ENCODE measurements around the gene CA11. TPM values are rescaled to one million over a fixed set of nuclear protein-coding genes. Genes with fewer than 3 reads are reported as not detected.
A peak's percentile ranks its signal among the peaks of the same experiment; 100 is the strongest.

The CA11 gene
- total and polyA plus RNA-seq, 9 of the 15 experiments (the other 6 are each of a cell fraction or from before 2014, with no cell fraction given): 2.9 to 19.9 (median 8.3) TPM

DNA sequence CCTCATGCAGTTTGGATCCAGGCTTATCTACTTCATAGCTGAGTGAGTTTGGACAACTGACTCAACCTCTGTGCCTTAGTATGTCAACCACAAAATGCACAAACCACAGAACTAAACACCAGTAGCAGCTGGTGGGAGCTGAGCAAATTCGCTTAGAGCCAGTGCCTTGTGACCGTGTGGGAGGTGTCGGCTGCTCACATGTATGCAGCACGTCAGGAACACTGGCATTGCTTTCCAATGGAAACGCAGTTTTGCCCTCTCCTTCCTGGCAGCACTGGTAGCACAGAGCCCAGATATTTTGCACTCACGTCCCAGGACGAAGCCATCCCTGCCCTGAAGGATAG lies 35.1 kb upstream of the CA11 start (continued):
- TF ChIP-seq, protein P1, sequence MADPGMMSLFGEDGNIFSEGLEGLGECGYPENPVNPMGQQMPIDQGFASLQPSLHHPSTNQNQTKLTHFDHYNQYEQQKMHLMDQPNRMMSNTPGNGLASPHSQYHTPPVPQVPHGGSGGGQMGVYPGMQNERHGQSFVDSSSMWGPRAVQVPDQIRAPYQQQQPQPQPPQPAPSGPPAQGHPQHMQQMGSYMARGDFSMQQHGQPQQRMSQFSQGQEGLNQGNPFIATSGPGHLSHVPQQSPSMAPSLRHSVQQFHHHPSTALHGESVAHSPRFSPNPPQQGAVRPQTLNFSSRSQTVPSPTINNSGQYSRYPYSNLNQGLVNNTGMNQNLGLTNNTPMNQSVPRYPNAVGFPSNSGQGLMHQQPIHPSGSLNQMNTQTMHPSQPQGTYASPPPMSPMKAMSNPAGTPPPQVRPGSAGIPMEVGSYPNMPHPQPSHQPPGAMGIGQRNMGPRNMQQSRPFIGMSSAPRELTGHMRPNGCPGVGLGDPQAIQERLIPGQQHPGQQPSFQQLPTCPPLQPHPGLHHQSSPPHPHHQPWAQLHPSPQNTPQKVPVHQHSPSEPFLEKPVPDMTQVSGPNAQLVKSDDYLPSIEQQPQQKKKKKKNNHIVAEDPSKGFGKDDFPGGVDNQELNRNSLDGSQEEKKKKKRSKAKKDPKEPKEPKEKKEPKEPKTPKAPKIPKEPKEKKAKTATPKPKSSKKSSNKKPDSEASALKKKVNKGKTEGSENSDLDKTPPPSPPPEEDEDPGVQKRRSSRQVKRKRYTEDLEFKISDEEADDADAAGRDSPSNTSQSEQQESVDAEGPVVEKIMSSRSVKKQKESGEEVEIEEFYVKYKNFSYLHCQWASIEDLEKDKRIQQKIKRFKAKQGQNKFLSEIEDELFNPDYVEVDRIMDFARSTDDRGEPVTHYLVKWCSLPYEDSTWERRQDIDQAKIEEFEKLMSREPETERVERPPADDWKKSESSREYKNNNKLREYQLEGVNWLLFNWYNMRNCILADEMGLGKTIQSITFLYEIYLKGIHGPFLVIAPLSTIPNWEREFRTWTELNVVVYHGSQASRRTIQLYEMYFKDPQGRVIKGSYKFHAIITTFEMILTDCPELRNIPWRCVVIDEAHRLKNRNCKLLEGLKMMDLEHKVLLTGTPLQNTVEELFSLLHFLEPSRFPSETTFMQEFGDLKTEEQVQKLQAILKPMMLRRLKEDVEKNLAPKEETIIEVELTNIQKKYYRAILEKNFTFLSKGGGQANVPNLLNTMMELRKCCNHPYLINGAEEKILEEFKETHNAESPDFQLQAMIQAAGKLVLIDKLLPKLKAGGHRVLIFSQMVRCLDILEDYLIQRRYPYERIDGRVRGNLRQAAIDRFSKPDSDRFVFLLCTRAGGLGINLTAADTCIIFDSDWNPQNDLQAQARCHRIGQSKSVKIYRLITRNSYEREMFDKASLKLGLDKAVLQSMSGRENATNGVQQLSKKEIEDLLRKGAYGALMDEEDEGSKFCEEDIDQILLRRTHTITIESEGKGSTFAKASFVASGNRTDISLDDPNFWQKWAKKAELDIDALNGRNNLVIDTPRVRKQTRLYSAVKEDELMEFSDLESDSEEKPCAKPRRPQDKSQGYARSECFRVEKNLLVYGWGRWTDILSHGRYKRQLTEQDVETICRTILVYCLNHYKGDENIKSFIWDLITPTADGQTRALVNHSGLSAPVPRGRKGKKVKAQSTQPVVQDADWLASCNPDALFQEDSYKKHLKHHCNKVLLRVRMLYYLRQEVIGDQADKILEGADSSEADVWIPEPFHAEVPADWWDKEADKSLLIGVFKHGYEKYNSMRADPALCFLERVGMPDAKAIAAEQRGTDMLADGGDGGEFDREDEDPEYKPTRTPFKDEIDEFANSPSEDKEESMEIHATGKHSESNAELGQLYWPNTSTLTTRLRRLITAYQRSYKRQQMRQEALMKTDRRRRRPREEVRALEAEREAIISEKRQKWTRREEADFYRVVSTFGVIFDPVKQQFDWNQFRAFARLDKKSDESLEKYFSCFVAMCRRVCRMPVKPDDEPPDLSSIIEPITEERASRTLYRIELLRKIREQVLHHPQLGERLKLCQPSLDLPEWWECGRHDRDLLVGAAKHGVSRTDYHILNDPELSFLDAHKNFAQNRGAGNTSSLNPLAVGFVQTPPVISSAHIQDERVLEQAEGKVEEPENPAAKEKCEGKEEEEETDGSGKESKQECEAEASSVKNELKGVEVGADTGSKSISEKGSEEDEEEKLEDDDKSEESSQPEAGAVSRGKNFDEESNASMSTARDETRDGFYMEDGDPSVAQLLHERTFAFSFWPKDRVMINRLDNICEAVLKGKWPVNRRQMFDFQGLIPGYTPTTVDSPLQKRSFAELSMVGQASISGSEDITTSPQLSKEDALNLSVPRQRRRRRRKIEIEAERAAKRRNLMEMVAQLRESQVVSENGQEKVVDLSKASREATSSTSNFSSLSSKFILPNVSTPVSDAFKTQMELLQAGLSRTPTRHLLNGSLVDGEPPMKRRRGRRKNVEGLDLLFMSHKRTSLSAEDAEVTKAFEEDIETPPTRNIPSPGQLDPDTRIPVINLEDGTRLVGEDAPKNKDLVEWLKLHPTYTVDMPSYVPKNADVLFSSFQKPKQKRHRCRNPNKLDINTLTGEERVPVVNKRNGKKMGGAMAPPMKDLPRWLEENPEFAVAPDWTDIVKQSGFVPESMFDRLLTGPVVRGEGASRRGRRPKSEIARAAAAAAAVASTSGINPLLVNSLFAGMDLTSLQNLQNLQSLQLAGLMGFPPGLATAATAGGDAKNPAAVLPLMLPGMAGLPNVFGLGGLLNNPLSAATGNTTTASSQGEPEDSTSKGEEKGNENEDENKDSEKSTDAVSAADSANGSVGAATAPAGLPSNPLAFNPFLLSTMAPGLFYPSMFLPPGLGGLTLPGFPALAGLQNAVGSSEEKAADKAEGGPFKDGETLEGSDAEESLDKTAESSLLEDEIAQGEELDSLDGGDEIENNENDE (IDR thresholded peaks at IDR 0.05; ENCODE audit: low read depth, low read length): no peak
- no peak for TF ChIP-seq BMI1 (IDR thresholded peaks at IDR 0.05; ENCODE audit: low read length)
- TF ChIP-seq, protein P2, sequence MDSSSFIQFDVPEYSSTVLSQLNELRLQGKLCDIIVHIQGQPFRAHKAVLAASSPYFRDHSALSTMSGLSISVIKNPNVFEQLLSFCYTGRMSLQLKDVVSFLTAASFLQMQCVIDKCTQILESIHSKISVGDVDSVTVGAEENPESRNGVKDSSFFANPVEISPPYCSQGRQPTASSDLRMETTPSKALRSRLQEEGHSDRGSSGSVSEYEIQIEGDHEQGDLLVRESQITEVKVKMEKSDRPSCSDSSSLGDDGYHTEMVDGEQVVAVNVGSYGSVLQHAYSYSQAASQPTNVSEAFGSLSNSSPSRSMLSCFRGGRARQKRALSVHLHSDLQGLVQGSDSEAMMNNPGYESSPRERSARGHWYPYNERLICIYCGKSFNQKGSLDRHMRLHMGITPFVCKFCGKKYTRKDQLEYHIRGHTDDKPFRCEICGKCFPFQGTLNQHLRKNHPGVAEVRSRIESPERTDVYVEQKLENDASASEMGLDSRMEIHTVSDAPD (CRISPR knock-in tag; IDR thresholded peaks at IDR 0.05): no peak
- peak; percentile 44; the same call in 1 of the 2 replicates for TF ChIP-seq ARID1B (IDR thresholded peaks at IDR 0.05)
- no peak for TF ChIP-seq SMAD2 (IDR thresholded peaks at IDR 0.05; ENCODE audit: low read depth, low read length)
- TF ChIP-seq, protein P3, sequence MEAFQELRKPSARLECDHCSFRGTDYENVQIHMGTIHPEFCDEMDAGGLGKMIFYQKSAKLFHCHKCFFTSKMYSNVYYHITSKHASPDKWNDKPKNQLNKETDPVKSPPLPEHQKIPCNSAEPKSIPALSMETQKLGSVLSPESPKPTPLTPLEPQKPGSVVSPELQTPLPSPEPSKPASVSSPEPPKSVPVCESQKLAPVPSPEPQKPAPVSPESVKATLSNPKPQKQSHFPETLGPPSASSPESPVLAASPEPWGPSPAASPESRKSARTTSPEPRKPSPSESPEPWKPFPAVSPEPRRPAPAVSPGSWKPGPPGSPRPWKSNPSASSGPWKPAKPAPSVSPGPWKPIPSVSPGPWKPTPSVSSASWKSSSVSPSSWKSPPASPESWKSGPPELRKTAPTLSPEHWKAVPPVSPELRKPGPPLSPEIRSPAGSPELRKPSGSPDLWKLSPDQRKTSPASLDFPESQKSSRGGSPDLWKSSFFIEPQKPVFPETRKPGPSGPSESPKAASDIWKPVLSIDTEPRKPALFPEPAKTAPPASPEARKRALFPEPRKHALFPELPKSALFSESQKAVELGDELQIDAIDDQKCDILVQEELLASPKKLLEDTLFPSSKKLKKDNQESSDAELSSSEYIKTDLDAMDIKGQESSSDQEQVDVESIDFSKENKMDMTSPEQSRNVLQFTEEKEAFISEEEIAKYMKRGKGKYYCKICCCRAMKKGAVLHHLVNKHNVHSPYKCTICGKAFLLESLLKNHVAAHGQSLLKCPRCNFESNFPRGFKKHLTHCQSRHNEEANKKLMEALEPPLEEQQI (IDR thresholded peaks at IDR 0.05): no peak
- TF ChIP-seq ZNF134 (CRISPR knock-in tag; conservative IDR thresholded peaks at IDR 0.05): no peak
- TF ChIP-seq CEBPG (CRISPR knock-in tag; IDR thresholded peaks at IDR 0.05): no peak
- no peak for TF ChIP-seq CEBPG (tag; conservative IDR thresholded peaks at IDR 0.05 in 1 of 2, IDR thresholded peaks at IDR 0.05 in 1 of 2)
- TF ChIP-seq, protein P4, sequence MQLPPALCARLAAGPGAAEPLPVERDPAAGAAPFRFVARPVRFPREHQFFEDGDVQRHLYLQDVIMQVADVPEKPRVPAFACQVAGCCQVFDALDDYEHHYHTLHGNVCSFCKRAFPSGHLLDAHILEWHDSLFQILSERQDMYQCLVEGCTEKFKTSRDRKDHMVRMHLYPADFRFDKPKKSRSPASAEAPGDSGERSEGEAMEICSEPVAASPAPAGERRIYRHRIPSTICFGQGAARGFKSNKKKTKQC (CRISPR knock-in tag; IDR thresholded peaks at IDR 0.05): no peak
- no peak for TF ChIP-seq PCBP1 (IDR thresholded peaks at IDR 0.05; ENCODE audit: low read depth, low read length, poor library complexity, severe bottlenecking)
- TF ChIP-seq HDAC2 (IDR thresholded peaks at IDR 0.05): no peak
- TF ChIP-seq CC2D1A (IDR thresholded peaks at IDR 0.05): no peak
- TF ChIP-seq SPI1 (IDR thresholded peaks at IDR 0.05; ENCODE audit: borderline replicate concordance, low read depth, low read length): no peak

Data from K562 (cell line).